HG03025 (cell line): Measurements from ENCODE around the gene LAMA5.

Experiments used
- ATAC-seq: cut with Tn5 transposase; IDR thresholded peaks from one replicate; pipeline ENCODE4 v1.9.1; 2021; ENCODE audit warnings: mild to moderate bottlenecking, moderate library complexity; ENCODE audit not compliant: unreplicated experiment, low FRiP score

LAMA5 gene

DNA sequence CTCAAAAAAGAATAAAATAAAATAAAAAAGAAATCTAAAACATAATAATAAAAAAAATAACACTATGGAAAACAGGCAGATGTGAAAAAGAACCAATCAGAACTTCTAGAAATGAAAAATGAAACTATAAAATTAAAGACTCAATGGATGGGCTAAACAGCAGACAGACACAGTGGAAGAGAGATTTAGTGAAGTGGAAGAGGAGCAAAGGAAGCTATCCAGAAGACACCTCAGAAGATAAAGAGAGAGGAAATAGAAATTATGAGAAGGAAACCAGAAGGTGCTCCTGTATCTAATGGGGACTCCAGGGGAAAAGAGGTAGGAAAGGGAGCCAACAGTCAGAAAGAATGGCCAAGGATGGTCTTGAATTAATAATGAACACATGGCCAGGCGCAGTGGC is 18.5 kb downstream of the LAMA5 start:
- no peak for ATAC-seq

DNA sequence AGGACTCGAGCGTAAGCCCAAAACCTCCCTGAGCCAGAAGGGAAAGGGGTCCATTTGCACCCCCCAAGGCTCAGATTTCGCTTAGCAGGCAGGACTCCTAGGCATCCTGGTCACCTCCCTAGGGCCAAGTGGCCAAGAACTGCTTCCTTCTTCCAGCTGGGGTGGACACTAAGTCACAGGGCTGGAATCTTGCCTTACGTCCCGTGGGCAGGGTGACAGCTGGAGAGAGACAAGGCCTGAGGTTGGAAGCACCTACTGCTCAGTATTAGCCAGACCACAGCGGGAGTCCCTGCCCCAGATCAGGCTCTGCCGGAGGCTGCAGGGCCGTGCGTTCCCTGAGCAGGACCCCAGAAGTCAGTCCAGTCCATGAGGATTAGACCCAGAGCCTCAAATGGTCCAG is 19.7 kb downstream of the LAMA5 start:
- no peak for ATAC-seq

DNA sequence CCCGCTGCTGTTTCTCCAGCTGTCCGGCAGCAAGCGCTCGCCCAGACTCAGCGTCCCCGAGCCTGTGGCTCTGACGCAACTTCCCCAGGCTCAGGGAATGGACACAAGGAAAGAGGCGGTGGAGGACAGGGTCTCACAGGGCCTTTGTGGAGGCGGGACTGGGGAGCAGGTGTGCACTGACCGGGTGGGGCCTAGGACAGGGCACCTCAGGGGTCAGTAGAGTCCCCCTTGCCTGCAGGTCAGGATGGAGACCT is 20.0 kb downstream of the LAMA5 start:
- ATAC-seq = no peak

DNA sequence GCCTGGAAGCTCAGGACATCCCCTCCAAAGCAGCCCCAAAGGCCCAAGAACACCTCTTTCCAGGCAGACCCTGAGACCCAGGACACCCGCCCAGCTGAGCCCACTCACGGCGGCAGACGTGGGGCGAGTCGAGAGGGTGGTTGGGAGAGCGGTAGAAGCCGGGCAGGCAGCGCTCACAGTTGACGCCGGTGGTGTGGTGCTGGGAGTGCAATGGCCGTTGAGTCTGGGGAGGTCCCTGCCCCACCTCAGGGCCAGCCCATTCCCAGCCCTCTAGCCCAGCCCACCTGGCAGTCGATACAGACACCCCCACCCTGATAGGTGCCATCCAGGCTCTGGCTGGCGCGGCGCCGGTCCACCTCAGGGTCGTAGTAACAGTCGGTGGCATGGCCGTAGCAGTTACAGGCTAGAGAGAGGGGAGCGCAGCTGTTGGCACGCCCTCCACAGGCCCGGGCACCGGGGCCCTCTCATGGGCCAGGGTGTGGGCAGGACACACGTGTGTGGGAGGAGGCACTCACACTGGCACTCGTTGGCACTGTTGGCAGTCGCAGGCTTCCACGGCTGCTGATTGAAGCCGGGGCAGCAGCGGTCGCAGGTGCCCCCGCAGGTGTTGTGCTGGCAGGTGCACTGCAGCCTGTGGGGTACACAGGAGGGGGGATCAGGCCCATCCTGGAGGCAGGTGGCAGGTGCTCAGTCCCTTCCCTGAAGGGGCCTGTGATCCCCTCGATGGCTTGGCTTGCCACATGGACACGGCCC is 20.5 kb downstream of the LAMA5 start:
- ATAC-seq = no peak

DNA sequence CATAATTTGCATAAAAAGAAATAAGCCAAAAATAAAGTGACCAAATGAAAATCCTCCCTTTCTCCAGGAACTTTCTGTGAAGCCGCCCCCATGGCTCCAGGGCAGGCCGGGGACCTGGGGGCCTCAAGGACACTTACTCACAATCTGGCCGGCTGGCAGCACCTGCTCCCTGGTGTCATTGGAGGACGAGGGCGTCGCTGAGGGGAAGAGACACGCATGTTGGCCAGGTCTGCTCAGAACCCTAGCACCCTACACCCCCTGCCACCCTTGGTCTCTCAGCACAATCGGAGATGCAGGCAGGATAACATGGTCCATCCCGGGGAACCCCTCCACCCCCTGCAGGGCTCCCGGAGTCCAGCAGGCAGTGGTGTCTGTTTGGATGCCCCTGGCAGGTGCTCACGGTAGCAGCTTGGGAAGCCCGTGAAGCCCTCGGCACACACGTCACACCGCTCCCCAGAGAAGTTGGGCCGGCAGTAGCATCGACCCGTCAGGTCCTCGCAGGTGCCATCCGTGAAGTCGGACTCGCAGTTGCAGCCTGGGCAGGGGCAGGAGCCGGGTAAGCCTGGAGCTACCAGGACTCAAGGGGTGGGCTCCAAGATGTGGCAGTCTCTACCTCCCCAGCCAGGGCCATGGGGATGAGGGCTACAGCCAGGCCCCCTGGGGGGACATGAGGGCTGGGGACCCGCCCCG is 21.3 kb downstream of the LAMA5 start:
- ATAC-seq = no peak

DNA sequence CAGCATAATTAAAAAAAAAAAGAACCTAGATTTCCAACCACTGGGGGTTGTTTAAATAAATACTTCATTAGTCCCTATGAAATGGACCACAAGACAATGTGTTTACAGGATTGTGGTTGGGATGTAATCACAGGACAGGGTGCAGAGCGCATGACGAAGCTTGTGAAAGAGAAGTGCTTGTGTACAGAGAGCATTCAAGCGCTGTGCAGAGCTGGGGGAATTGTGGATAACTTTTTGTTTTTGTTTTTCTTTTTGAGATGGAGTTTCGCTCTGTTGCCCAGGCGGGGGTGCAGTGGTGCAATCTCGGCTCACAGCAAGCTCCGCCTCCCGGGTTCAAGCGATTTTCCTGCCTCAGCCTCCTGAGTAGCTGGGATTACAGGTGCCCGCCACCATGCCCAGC is 22.3 kb downstream of the LAMA5 start:
- no peak for ATAC-seq

DNA sequence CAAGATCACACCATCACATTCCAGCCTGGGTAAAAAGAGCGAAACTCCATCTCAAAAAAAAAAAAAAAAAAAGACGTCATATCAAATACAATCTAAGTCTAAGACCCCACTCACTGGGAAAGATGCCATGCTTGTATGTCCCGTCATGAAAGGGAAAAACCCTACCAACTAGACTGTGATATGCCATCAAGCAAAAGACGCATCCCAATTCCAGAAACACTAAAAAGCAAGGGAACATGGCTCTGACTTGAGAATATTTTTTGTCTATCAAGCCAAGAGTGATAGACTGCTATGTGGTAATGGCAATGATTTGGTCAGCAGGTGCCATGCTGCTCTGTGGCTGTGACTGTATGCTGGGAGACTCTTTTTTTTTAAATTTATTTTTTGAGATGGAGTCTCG is 23.0 kb downstream of the LAMA5 start:
- no peak for ATAC-seq

DNA sequence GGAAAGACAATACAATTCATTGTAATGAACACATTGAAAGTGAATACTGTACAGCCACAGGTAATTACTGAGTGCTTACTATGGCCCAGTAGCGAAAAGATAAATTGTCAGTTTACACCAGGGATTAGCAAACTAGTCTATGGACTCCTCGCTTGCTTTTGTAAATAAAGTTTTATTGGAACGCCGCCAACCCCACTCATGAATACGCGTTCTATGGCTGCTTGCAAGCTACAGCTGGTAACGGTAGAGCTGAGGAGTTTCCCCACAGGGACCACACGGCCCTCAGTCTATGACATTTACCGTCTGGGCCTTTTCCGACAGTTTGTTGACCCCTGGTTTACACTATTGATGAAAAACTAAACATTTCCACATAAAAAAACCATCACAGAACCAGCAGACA is 24.2 kb downstream of the LAMA5 start:
- ATAC-seq = no peak

DNA sequence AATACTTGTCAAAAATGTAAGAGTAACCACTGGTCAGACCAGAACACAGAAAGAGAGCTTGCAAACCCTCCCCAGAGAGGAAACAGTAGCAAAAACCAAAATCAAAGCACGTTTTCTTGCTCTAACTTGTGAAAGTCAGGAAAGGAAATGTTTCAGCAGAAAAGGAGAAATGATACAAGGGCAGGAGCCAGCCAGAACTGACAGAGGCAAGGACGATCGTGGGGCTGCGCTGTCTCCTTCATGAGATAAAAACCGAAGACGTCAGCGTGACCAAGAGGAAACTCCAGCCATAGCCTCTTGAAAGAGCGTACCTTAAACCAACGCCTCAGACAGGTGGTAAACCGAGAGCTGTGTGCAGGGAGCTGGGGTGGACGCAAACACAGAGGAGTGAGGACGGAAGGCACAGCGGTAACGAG is 27.5 kb downstream of the LAMA5 start:
- ATAC-seq = peak; percentile 61

DNA sequence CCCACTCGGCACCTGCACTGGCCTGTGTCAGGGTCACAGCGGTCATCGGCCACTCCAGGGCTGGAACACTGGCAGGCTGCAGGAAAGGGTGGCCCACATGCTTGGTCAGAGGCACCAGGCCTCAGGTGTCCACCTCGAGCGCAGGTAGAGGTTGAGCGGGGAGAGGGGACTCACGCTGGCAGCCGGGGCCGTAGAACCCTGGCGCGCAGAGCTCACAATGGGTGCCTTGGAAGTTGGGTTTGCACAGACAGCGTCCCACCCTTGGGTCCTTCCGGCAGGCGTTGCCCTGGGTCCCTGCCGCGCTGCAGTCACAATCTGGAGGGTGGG is 28.9 kb downstream of the LAMA5 start:
- ATAC-seq = no peak

DNA sequence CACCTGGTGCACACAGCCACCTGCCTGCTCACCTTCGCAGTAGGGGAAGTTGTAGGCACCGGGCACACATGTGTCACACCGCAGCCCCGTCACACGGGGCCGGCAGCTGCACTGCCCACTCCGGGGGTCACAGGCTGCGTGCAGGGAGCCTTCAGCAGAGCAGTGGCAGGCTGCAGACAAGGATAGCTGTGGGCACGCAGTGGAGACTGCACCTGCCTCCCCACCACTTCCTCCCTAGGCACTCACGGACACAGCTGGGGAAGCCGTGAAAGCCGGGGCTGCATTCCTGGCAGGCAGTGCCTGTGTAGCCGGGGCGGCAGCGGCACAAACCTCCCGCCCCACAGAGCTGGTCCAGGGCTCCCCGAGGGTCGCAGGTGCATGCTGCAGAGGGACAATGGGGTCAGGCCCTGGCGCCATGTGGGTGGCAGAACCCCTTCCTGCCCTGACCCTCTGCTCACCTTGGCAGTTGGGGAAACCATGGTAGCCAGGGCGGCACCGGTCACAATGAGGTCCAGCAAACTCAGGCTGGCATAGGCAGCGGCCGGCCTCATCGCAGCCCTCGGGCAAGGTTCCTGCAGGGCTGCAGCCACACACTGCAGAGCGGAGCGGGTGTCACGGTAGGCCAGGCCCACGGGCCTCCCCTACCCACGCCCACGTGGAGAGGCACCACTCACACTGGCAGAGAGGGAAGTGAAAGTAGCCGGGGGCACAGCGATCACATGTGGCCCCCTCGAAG is 29.4 kb downstream of the LAMA5 start:
- ATAC-seq = no peak

DNA sequence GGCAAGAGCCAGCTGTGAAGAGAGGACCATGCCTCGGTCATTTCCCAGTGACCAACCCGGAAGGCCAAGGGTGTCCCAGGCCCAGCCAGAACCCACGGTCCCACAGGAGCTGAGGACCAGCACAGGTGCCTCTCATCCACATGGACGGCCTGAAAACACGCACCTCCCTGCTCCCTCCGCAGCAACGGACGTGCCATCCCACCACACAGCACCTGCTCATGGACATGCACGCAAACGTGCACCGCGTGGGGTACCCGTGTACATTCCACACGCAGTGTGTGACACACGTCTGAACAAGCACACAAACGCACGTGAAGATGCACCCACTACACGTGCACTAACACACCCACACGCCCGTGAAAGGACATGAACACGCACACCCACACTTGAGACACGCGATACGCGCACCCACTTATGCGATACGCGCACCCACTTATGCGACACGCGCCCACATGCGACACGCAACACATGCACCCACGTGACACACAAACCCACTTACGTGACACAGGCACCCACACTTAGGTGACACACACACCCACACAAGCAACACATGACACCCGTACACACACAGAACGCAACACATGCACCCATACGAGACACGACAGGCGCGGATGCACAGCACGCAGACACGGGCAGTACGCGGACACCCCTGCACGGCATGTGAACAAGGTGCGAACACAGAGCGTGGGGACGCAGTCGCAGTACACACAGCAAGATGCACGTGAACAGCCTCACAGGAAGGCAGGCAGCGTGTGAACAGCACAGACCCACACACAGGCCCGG is 30.1 kb downstream of the LAMA5 start:
- no peak for ATAC-seq

DNA sequence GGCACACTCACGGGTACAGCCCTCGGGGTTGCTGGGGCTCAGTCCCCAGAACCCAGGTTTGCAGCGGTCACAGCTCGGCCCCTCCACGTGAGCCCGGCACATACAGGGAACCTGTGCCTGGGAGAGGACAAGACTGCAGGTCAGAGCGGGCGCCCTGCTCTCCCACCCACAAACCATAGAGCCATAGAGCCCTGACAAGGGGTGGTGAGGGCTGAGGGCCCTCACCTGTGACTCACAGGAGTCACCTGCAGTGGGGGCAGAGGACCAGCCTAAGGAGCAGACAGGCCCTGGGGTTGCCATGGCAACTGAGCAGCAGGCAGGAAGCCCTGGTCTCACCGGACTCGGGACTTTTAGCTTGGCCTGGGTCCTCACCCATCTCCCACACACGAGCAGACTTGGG is 30.8 kb downstream of the LAMA5 start:
- ATAC-seq = no peak

DNA sequence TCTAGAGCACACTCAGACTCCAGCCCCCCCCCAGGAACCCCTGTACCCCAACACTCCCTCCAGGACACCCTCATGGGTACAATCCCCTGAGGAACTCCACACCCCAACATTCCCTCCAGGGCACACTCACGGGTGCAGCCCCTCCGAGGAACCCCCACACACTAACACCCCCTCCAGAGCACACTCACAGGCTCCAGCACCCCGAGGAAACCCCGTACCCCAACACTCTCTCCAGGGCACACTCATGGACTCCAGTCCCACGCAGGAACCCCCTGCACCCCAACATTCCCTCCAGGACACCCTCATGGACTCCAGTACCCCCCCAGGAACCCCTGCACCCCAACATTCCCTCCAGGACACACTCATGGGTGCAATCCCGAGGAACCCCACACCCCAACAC is 31.6 kb downstream of the LAMA5 start:
- no peak for ATAC-seq

DNA sequence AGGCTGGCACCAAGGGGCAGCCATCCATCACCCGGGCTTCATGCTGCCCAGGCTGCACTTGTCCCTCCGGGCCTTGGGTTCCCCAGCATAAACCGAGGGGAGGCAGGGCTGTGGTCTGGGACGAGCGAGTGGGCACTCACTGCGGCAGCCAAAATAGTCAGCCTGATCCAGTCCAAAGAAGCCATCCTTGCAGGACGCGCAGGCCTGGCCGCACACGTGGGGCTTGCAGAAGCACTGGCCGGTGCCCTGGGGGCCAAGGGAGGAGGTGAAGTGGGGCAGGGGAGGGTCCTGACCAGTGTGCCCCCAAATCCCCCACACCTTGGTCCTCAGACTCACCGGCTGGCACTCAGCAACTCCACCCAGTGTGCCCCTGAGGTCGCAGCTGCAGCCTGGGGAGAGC is 32.2 kb downstream of the LAMA5 start:
- no peak for ATAC-seq

DNA sequence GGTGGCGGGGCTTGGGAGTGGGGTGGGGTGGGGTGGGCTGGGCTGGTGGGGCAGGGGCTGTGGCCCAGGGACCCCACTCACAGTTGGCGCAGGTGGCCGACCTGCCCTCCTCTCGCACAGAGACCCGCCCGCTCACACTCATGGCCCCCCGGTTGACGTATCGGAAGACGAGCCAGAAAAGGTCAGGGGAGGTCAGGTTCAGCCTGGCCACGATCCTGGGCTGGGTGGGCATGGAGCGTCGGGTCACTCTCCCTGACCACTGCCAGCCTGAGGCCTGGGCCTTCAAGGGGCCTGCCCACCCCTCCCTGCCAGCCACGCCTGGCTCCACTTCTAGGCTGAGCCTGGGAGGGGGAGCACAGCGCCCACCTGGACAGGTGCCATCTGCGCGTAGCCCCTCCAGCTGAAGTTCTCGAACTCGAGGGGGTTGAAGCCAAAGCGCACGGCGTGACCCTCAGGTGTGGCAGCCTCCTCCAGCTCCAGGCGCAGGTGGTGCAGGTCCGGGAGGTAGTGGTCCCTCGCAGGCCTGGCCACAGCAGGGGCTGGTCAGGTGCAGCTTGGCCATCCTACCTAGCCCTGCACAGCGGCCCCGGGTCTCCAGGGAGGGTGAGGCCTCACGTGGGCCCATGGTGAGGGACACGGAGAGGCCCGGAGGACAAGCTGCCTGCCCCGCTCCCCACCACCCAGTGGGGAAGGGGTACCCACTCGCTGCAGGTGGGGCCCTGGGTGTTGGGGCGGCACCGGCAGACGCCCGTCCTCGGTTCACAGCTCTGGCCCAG is 33.1 kb downstream of the LAMA5 start:
- no peak for ATAC-seq

DNA sequence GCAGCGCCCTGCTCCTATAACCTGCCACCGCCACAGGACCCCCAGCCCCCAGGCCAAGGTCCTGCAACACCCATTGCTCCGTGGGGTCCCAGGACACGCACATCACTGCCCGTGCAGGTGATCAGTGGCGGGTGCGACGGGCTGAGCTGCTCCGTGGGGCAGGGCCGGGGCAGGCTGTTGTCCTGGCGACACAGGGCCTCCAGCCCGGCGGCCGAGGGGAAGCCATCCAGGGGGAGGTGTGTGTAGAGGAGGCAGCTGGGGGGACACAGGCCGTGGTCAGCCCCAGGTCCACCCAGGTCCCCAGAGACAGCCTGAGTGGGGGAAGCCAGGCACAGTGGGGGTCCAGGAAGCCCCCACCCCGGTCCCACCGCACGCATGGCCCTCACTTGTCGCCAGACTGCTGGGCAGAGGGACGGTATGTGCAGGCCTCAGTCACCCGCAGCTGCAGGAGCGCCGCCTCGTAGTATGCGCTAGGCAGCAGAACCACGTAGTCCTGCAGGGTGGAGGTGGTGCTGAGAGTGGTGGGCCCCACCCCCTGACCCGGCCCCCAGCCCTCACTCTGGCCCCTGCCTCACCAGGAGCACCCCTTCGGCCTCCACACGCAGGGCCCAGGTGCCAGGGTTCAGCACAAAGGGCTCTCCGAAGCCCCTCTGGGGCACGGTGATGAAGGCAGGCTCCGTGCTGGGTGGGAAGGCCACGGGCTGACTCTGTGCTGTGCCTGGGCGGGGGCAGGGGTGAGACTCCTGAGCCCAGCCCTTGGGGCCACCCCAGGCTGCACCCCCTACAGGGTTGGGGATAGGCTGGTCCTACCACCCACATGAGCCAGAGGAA is 33.9 kb downstream of the LAMA5 start:
- no peak for ATAC-seq

DNA sequence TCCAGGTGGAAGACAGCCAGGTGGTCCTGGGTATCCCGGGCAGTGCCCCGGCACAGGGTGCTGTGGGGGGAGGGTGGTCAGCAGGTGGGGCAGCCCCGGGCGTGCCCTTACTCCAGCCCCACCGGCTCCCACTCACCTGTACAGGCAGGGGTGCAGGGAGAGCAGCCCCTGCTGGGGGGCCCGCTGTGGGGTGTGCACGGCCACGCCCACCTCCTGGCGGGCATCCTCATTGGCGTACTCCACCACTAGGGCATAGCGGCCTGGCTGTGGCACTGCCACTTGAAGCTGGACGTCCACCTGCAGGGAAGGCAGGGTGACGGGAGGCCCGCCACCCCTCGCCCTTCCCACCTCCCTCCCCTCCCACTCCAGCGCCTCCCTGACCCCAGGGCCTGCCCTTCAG is 34.7 kb downstream of the LAMA5 start:
- ATAC-seq = no peak

DNA sequence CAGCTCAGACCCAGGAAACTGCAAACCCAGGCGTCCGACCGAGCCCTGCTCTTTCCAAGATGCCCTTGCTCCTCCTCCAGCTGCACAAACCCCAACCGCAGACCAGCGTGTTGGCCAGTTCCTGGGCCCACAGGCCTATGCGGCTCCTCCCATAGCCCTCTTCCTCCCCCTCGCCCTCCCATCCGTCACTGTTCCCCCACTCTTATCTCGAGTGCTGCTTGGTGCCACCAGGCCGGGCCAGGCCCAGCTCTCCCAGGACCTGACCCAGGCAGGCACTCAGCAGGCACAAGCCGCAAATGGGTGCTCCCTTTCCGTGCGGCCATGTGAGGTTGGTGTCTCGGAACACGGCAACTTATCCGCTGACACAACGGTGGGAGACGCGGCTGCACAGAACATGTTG is 35.8 kb downstream of the LAMA5 start:
- ATAC-seq = no peak
